ENCODE results near the gene UCK2. TPM values are rescaled to one million over a fixed set of nuclear protein-coding genes. Genes with fewer than 3 reads are reported as not detected.

Gene UCK2
- total and polyA plus RNA-seq, 9 of the 15 experiments (the other 6 are each of a cell fraction or from before 2014, with no cell fraction given), result 71.6 to 145 (median 95.8) TPM

GRCh38 chr1:165795894-165796293, 31.5 kb upstream of the UCK2 start (continued):
- TF ChIP-seq PBX2 (CRISPR knock-in tag; IDR thresholded peaks at IDR 0.05; ENCODE audit: low read depth) (no peak), PBX2 (tag; conservative IDR thresholded peaks at IDR 0.05; ENCODE audit: low read depth) (no peak)

GRCh38 chr1:165799387-165799786, 28.0 kb upstream of the UCK2 start:
- no peak overlapping the region for H3K4me2 ChIP-seq (ENCODE audit: insufficient read depth, low read length)
- DNase-seq (ENCODE audit: extremely low read depth in 1 of 4, low spot score in 3 of 4) (no peak), ATAC-seq (no peak), FAIRE-seq (no peak)
- H3K4me3 ChIP-seq, result no peak overlapping the region
- no peaks in the 10 kb centered on the region for H3K79me2 ChIP-seq (ENCODE audit: control insufficient read depth, insufficient read depth, low read length)
- H3K9me1 ChIP-seq (ENCODE audit: control insufficient read depth, insufficient read depth, low read length), result no peaks in the 10 kb centered on the region
- TF ChIP-seq TRIM28 (IDR thresholded peaks at IDR 0.05) (peak; percentile 76), HMG20A (CRISPR knock-in tag; conservative IDR thresholded peaks at IDR 0.05) (no peak), ARID1B (IDR thresholded peaks at IDR 0.05) (no peak), PREB (CRISPR knock-in tag; IDR thresholded peaks at IDR 0.05) (no peak), TRIM24 (IDR thresholded peaks at IDR 0.05) (peak in 1 of 2 experiments; percentile 19; a peak in 1 of 4 replicates), CBX3 (IDR thresholded peaks at IDR 0.05; ENCODE audit: borderline replicate concordance in 1 of 2, low read length in 2 of 2) (peak in 1 of 2 experiments; percentile 47; a peak in 1 of 3 replicates), RBM25 (IDR thresholded peaks at IDR 0.05; ENCODE audit: low read depth, low read length, severe bottlenecking) (peak; percentile 53), MTA1 (IDR thresholded peaks at IDR 0.05; ENCODE audit: borderline replicate concordance) (no peak)
- H4K20me1 ChIP-seq (replicated peaks; ENCODE audit: control insufficient read depth, insufficient read depth, low read length), result no peaks in the 10 kb centered on the region
- H3K9ac ChIP-seq (ENCODE audit: insufficient read depth in 1 of 2, low read depth in 2 of 2, low read length in 2 of 2), result no peak overlapping the region
- no TSS peak for BruUV-seq (replicated peaks)
- H3K9me3 ChIP-seq (replicated peaks; ENCODE audit: control insufficient read depth, insufficient read depth, low read depth, low read length), result no peaks in the 10 kb centered on the region
- ChIA-PET CTCF (ENCODE audit: low intra/inter-chr PET ratio) (no interaction called here), POLR2A (no interaction called here)
- H3K4me1 ChIP-seq (replicated peaks in 1 of 2; ENCODE audit: control insufficient read depth in 2 of 2, insufficient read depth in 2 of 2, low read length in 2 of 2), result no peaks in the 10 kb centered on the region
- H3K36me3 ChIP-seq (ENCODE audit: control insufficient read depth, insufficient read depth, low read length), result no peaks in the 10 kb centered on the region
- no peak overlapping the region for H3K27ac ChIP-seq (ENCODE audit: extremely low read depth, low read depth, low read length)
- intact Hi-C loops (cut with micrococcal nuclease), result no loop called here
- H3K27me3 ChIP-seq (ENCODE audit: control insufficient read depth in 2 of 2, insufficient read depth in 2 of 2, low read length in 2 of 2), result 0 out of 5 replicates have a peak, but pooled peaks cover 0 to 5% of the 10 kb centered on the region in 2 experiments
- in situ Hi-C loops (cut with MboI), result no loop called here
- no peak overlapping the region for H2AFZ ChIP-seq (ENCODE audit: low read depth, low read length)

Measured in K562 (cell line).